NCI-H2227 treated with DMSO at 0.1 percent for 48 hours (cell line): ENCODE measurements around the gene TMEM178B.
A peak's percentile ranks its signal among the peaks of the same experiment; 100 is the strongest.
"Not testable (repeated sequence)": the region's sequence is repeated elsewhere in the genome, so short reads cannot be mapped to it uniquely, and the experiment has no call there.

ENCODE experiments used
- DNase-seq: peaks from one replicate; lab custom pipeline; 2025; lab: John Stamatoyannopoulos, UW

Gene TMEM178B

GRCh38 chr7:141144921-141145629, 71.2 kb downstream of the TMEM178B start:
- no peak for DNase-seq

GRCh38 chr7:141145630-141145982, 71.7 kb downstream of the TMEM178B start:
- DNase-seq: no peak

- DNase-seq: no peak
Measured at GRCh38 chr7:141147482-141147881, 73.6 kb downstream of the TMEM178B start.

GRCh38 chr7:141150465-141150864, 76.6 kb downstream of the TMEM178B start:
- DNase-seq: no peak

GRCh38 chr7:141151746-141152145, 77.9 kb downstream of the TMEM178B start:
- DNase-seq: no peak

GRCh38 chr7:141153231-141153630, 79.4 kb downstream of the TMEM178B start:
- DNase-seq: no peak

GRCh38 chr7:141154131-141154732, 80.4 kb downstream of the TMEM178B start:
- no peak for DNase-seq

- DNase-seq: no peak
Measured at GRCh38 chr7:141156407-141156806, 82.5 kb downstream of the TMEM178B start.

- no peak for DNase-seq
Measured at GRCh38 chr7:141157138-141157765, 83.4 kb downstream of the TMEM178B start.

- no peak for DNase-seq
Measured at GRCh38 chr7:141158561-141158960, 84.7 kb downstream of the TMEM178B start.

GRCh38 chr7:141160246-141160860, 86.5 kb downstream of the TMEM178B start:
- DNase-seq: no peak

- no peak for DNase-seq
Measured at GRCh38 chr7:141161550-141162535, 88.0 kb downstream of the TMEM178B start.

GRCh38 chr7:141165521-141165920, 91.7 kb downstream of the TMEM178B start:
- DNase-seq: no peak

- no peak for DNase-seq
Measured at GRCh38 chr7:141166926-141167325, 93.1 kb downstream of the TMEM178B start.

GRCh38 chr7:141167381-141167964, 93.6 kb downstream of the TMEM178B start:
- no peak for DNase-seq

GRCh38 chr7:141169157-141169556, 95.3 kb downstream of the TMEM178B start:
- not testable (repeated sequence) for DNase-seq

- not testable (repeated sequence) for DNase-seq
Measured at GRCh38 chr7:141175728-141176127, 101.9 kb downstream of the TMEM178B start.

- DNase-seq: not testable (repeated sequence)
Measured at GRCh38 chr7:141177120-141177519, 103.3 kb downstream of the TMEM178B start.

GRCh38 chr7:141178486-141179135, 104.7 kb downstream of the TMEM178B start:
- DNase-seq: peak; percentile 44

- DNase-seq: no peak
Measured at GRCh38 chr7:141181812-141182211, 107.9 kb downstream of the TMEM178B start.
